Common myeloid progenitor, CD34-positive (primary cell): ENCODE data around the gene ZC3HAV1L.

Experiments
- CTCF ChIA-PET: fragments of 350-600 bp; sonication (Branson Sonifier 250); formaldehyde crosslinking; loops from one replicate; lab custom pipeline; 2021; ENCODE audit warnings: antibody characterized with exemption; lab: Charles Lee
- POLR2A ChIA-PET: fragments of 350-600 bp; sonication (Branson Sonifier 250); formaldehyde crosslinking; loops from one replicate; lab custom pipeline; 2021; ENCODE audit warnings: antibody characterized with exemption; lab: Charles Lee
- DNase-seq, 3 donors: peaks; one replicate each; pipeline versions ENCODE4 v3.0.0 to v3.0.0-alpha.2; 2013
- H3K27ac ChIP-seq, 2 experiments: 1 replicate in 1 of 2; 2 replicates in 1 of 2; pipeline ENCODE4 v1.7.0; 2013; ENCODE audit warnings: inconsistent platforms in 2 of 2, low read length in 2 of 2, mild to moderate bottlenecking in 2 of 2, low read depth in 1 of 2, moderate library complexity in 1 of 2; ENCODE audit not compliant: severe bottlenecking in 2 of 2, insufficient read depth in 1 of 2, poor library complexity in 1 of 2
- H3K27me3 ChIP-seq, 5 experiments: replicated peaks in 2 of 5; 1 replicate in 3 of 5; 2 replicates in 2 of 5; pipeline versions ENCODE4 v1.6.1 to v1.7.0; 2013; ENCODE audit warnings: low read length in 4 of 5, mild to moderate bottlenecking in 2 of 5, moderate library complexity in 2 of 5, inconsistent platforms in 1 of 5; ENCODE audit not compliant: insufficient read depth in 5 of 5, control insufficient read depth in 4 of 5
- H3K36me3 ChIP-seq, 4 experiments: 1 replicate in 2 of 4; 2 replicates in 2 of 4; pipeline versions ENCODE4 v1.6.1 to v1.7.0; 2013; ENCODE audit warnings: low read length in 3 of 4, control low read depth in 1 of 4, mild to moderate bottlenecking in 1 of 4; ENCODE audit not compliant: control insufficient read depth in 4 of 4, insufficient read depth in 4 of 4
- H3K4me1 ChIP-seq, 4 experiments: 1 replicate in 3 of 4; 2 replicates in 1 of 4; pipeline versions ENCODE4 v1.6.1 to v1.7.1; 2013; ENCODE audit warnings: low read length in 3 of 4, mild to moderate bottlenecking in 3 of 4, control low read depth in 1 of 4, inconsistent platforms in 1 of 4, moderate library complexity in 1 of 4; ENCODE audit not compliant: control insufficient read depth in 4 of 4, insufficient read depth in 4 of 4; ENCODE audit errors: control extremely low read depth in 1 of 4
- H3K4me3 ChIP-seq, 7 experiments: 1 replicate in 4 of 7; 2 replicates in 3 of 7; pipeline versions ENCODE4 v1.5.1 to v1.7.0; 2013; ENCODE audit warnings: mild to moderate bottlenecking in 7 of 7, low read length in 6 of 7, moderate library complexity in 6 of 7, inconsistent platforms in 2 of 7, low read depth in 2 of 7, control low read depth in 1 of 7; ENCODE audit not compliant: insufficient read depth in 4 of 7, control insufficient read depth in 1 of 7; ENCODE audit errors: extremely low read depth in 1 of 7
- H3K9me3 ChIP-seq, 5 experiments: 1 replicate in 4 of 5; 2 replicates in 1 of 5; pipeline versions ENCODE4 v1.6.1 to v1.7.1; 2013; ENCODE audit warnings: low read length in 4 of 5, mild to moderate bottlenecking in 2 of 5, inconsistent platforms in 1 of 5, low read depth in 1 of 5, moderate library complexity in 1 of 5; ENCODE audit not compliant: control insufficient read depth in 4 of 5, insufficient read depth in 2 of 5; ENCODE audit errors: control extremely low read depth in 1 of 5
- WGBS: methylation state at CpG from one replicate; pipeline ENCODE4 v1.1.5; 2013; ENCODE audit not compliant: insufficient coverage; 5-methylcytosine and 5-hydroxymethylcytosine counted together

Gene ZC3HAV1L

DNA sequence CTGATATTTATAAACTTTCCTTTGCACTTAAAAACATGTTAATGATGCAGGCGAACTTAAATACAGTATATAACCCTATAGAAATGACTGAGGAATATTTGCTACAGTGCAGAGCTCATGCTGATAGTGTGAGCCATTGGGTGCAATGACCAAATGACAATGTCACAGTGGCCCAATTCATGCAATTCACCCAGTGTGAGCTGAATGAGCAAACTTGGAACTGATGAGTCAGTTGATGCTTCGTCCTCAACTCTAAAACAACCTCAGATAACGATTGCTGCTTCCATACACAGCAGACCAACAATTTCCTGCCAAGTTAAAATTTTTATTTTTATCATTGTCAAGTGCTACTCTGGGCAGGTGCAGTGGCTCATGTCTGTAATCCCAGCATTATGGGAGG is 12.1 kb upstream of the ZC3HAV1L start:
- DNase-seq, result no peak
- Histone ChIP-seq H3K36me3 (peaks cover 38 to 69% (median 55%) of the 10 kb centered on the region in 4 experiments), H3K4me3 (no peak overlapping the region), H3K27me3 (no peaks in the 10 kb centered on the region), H3K27ac (no peak overlapping the region), H3K4me1 (peaks cover 16 to 38% (median 27%) of the 10 kb centered on the region in 4 experiments), H3K9me3 (no peaks in the 10 kb centered on the region)
- 100% methylated on average over 1 of the region's 3 CpGs for WGBS
- ChIA-PET CTCF (interaction anchor here (1.4 to 2.4 kb wide), 4 partner anchors 16 to 27 kb away, joined by 3 to 7 read pairs (median 4); no protein-coding TSS in a partner anchor), POLR2A (no interaction called here)

GRCh38 chr7:139046143-139046542 is 10.3 kb upstream of the ZC3HAV1L start:
- Histone ChIP-seq H3K27ac (no peak overlapping the region), H3K36me3 (peaks cover 28 to 54% (median 44%) of the 10 kb centered on the region in 4 experiments), H3K9me3 (no peaks in the 10 kb centered on the region), H3K4me3 (no peak overlapping the region), H3K27me3 (no peaks in the 10 kb centered on the region), H3K4me1 (peaks cover 16 to 50% (median 30%) of the 10 kb centered on the region in 4 experiments)
- ChIA-PET POLR2A (interaction anchor here (1.5 kb wide), 1 partner anchor 8 kb away, joined by 6 read pairs; no protein-coding TSS in a partner anchor), CTCF (interaction anchor here (0.8 to 2.5 kb wide), 9 partner anchors 9 to 82 kb away, joined by 3 to 10 read pairs (median 4); no protein-coding TSS in a partner anchor)
- no CpG with 5 or more reads among the region's 6 CpGs for WGBS
- DNase-seq, result no peak

GRCh38 chr7:139044813-139045794 is 9.3 kb upstream of the ZC3HAV1L start:
- Histone ChIP-seq H3K27me3 (no peaks in the 10 kb centered on the region), H3K4me3 (peak overlapping the region in 3 of 7 experiments; percentile 11 to 47 (median 35)), H3K9me3 (no peaks in the 10 kb centered on the region), H3K27ac (peak overlapping the region in 1 of 2 experiments; percentile 83), H3K4me1 (peaks cover 16 to 50% (median 30%) of the 10 kb centered on the region in 4 experiments), H3K36me3 (peaks cover 28 to 45% (median 38%) of the 10 kb centered on the region in 4 experiments)
- POLR2A ChIA-PET, result interaction anchor here (1.5 kb wide), 1 partner anchor 9 kb away, joined by 6 read pairs; no protein-coding TSS in a partner anchor
- CTCF ChIA-PET, result interaction anchor here (0.6 to 2.5 kb wide), 9 partner anchors 8 to 28 kb away, joined by 3 to 10 read pairs (median 4); no protein-coding TSS in a partner anchor
- 0% methylated on average over 2 of the region's 5 CpGs for WGBS
- DNase-seq, result peak; percentile 81 to 92 (median 86)

- peaks cover 16 to 50% (median 30%) of the 10 kb centered on the region in 4 experiments for H3K4me1 ChIP-seq
- peak overlapping the region; percentile 57 to 83 for H3K27ac ChIP-seq
- H3K9me3 ChIP-seq, result no peaks in the 10 kb centered on the region
- WGBS, result 50% methylated on average over 8 of the region's 14 CpGs
- peak; percentile 83 to 92 (median 89) for DNase-seq
- ChIA-PET CTCF (interaction anchor here (0.6 to 2.5 kb wide), 10 partner anchors 7 to 31 kb away, joined by 3 to 10 read pairs (median 4); no protein-coding TSS in a partner anchor), POLR2A (interaction anchor here (1.5 kb wide), 1 partner anchor 10 kb away, joined by 6 read pairs; no protein-coding TSS in a partner anchor)
- no peaks in the 10 kb centered on the region for H3K27me3 ChIP-seq
- peak overlapping the region in 3 of 7 experiments; percentile 21 to 47 (median 35) for H3K4me3 ChIP-seq
- peaks cover 19 to 35% (median 29%) of the 10 kb centered on the region in 4 experiments for H3K36me3 ChIP-seq
Observed at GRCh38 chr7:139043823-139044812, 8.3 kb upstream of the ZC3HAV1L start.

- Histone ChIP-seq H3K4me3 (no peak overlapping the region), H3K36me3 (peaks cover 9 to 15% (median 10%) of the 10 kb centered on the region in 4 experiments), H3K9me3 (no peaks in the 10 kb centered on the region), H3K4me1 (peaks cover 16 to 48% (median 30%) of the 10 kb centered on the region in 4 experiments), H3K27me3 (no peaks in the 10 kb centered on the region), H3K27ac (no peak overlapping the region)
- DNase-seq, result no peak
- ChIA-PET POLR2A (interaction anchor here (0.5 kb wide), 1 partner anchor 40 kb away, joined by 3 read pairs; no protein-coding TSS in a partner anchor), CTCF (interaction anchor here (0.6 to 2.4 kb wide), 5 partner anchors 11 to 87 kb away, joined by 3 to 6 read pairs (median 3); no protein-coding TSS in a partner anchor)
- WGBS, result 71% methylated on average over 6 of the region's 6 CpGs
Observed at GRCh38 chr7:139041378-139042085, 5.7 kb upstream of the ZC3HAV1L start.
